ENCODE measurements around the gene AHSG.

DNA sequence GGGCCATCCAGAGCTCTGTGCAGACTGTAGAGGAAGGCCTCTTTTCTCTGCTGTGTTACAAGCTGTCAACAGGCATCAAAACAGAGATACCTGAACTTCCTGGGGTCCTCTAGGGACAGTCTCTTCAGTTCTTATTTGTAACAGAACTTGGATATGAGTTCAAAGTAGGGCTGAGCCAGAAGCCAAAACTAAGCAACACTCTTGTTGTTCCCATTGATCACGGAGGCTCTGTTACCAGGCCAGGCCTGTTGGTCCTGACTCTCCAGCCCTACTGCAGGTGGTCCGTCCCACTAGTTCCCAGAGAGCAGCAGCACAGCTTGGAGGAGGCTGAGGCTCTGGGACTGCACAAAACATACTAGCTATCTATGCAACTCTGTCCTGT, 13.1 kb upstream of the AHSG start:
- TF ChIP-seq, protein P1, sequence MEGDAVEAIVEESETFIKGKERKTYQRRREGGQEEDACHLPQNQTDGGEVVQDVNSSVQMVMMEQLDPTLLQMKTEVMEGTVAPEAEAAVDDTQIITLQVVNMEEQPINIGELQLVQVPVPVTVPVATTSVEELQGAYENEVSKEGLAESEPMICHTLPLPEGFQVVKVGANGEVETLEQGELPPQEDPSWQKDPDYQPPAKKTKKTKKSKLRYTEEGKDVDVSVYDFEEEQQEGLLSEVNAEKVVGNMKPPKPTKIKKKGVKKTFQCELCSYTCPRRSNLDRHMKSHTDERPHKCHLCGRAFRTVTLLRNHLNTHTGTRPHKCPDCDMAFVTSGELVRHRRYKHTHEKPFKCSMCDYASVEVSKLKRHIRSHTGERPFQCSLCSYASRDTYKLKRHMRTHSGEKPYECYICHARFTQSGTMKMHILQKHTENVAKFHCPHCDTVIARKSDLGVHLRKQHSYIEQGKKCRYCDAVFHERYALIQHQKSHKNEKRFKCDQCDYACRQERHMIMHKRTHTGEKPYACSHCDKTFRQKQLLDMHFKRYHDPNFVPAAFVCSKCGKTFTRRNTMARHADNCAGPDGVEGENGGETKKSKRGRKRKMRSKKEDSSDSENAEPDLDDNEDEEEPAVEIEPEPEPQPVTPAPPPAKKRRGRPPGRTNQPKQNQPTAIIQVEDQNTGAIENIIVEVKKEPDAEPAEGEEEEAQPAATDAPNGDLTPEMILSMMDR (conservative IDR thresholded peaks at IDR 0.05; ENCODE audit: low read depth, low read length) = no peak
- no peak for TF ChIP-seq EZH2phosphoT487 (IDR thresholded peaks at IDR 0.05; ENCODE audit: borderline replicate concordance, low read length)
